OCI-LY3 (cell line): Measurements from ENCODE around the gene DOC2A.

Source experiments
- H2AFZ ChIP-seq: fragments of 200-600, 300-600 bp; shearing (Covaris generic); 2 replicates; pipeline ENCODE4 v1.6.0; 2014; ENCODE audit warnings: antibody characterized with exemption, low read depth, low read length
- H3K27ac ChIP-seq: fragments of 200-600, 300-600 bp; sonication (generic); 2 replicates; pipeline ENCODE4 v1.5.1; 2014; ENCODE audit warnings: mild to moderate bottlenecking, low read length, moderate library complexity, mixed read lengths
- H3K27me3 ChIP-seq: fragments of 200-600, 300-600 bp; sonication (generic); 2 replicates; pipeline ENCODE4 v1.6.1; 2014; ENCODE audit warnings: low read depth, low read length, mixed read lengths
- H3K36me3 ChIP-seq: fragments of 200-600, 300-600 bp; sonication (generic); replicated peaks from 2 replicates; pipeline ENCODE3; 2014; ENCODE audit warnings: low read depth, low read length, mixed read lengths
- H3K4me1 ChIP-seq: fragments of 300-600, 200-600 bp; sonication (generic); 2 replicates; pipeline ENCODE4 v1.6.1; 2014; ENCODE audit warnings: low read length, mixed read lengths
- H3K4me2 ChIP-seq: fragments of 200-600, 300-600 bp; sonication (generic); 2 replicates; pipeline ENCODE4 v1.6.1; 2014; ENCODE audit warnings: low read length, mixed read lengths
- H3K4me3 ChIP-seq: fragments of 300-600, 200-600 bp; sonication (generic); 2 replicates; pipeline ENCODE4 v1.5.1; 2014; ENCODE audit warnings: antibody characterized with exemption, mild to moderate bottlenecking, low read length, moderate library complexity
- H3K79me2 ChIP-seq: fragments of 300-600, 200-600 bp; shearing (Covaris generic); 2 replicates; pipeline ENCODE4 v1.6.1; 2014; ENCODE audit warnings: mild to moderate bottlenecking, low read length, mixed read lengths
- H3K9ac ChIP-seq: fragments of 300-600, 200-600 bp; shearing (Covaris generic); 2 replicates; pipeline ENCODE4 v1.6.0; 2014; ENCODE audit warnings: mild to moderate bottlenecking, low read length, moderate library complexity
- H3K9me3 ChIP-seq: fragments of 200-600, 300-600 bp; shearing (Covaris generic); 2 replicates; pipeline ENCODE4 v1.6.1; 2014; ENCODE audit warnings: low read length, mixed read lengths; ENCODE audit not compliant: insufficient read depth
- H4K20me1 ChIP-seq: fragments of 200-600, 300-600 bp; sonication (generic); 2 replicates; pipeline ENCODE4 v1.6.1; 2016; ENCODE audit warnings: low read length, mixed read lengths; ENCODE audit not compliant: insufficient read depth
- CTCF ChIP-seq: fragments of 200-600, 300-600 bp; sonication (generic); IDR thresholded peaks from 2 replicates; pipeline ENCODE4 v1.5.1; 2014; ENCODE audit warnings: antibody characterized with exemption, low read length, low read depth
- EZH2phosphoT487 ChIP-seq: fragments of 200-600 bp; shearing (Covaris generic); IDR thresholded peaks from 2 replicates; pipeline ENCODE4 v1.6.1; 2018; ENCODE audit warnings: antibody characterized with exemption, mixed run types, low read depth

Gene DOC2A

GRCh38 chr16:29968205-29968604, 42.6 kb downstream of the DOC2A start:
- H3K9ac ChIP-seq = no peak overlapping the region
- peaks cover 5% of the 10 kb centered on the region for H3K36me3 ChIP-seq
- H3K79me2 ChIP-seq = no peaks in the 10 kb centered on the region
- no peak overlapping the region for H3K4me2 ChIP-seq
- TF ChIP-seq CTCF = no peak
- TF ChIP-seq EZH2phosphoT487 = no peak
- H3K4me3 ChIP-seq = no peak overlapping the region
- H3K4me1 ChIP-seq = peaks cover 4% of the 10 kb centered on the region
- no peak overlapping the region for H3K27ac ChIP-seq
- H3K9me3 ChIP-seq = no peaks in the 10 kb centered on the region
- no peaks in the 10 kb centered on the region for H3K27me3 ChIP-seq
- no peaks in the 10 kb centered on the region for H4K20me1 ChIP-seq
- no peak overlapping the region for H2AFZ ChIP-seq

GRCh38 chr16:29963021-29963743, 47.6 kb downstream of the DOC2A start:
- Histone ChIP-seq H3K4me3 (peak overlapping the region; percentile 88), H3K4me2 (peak overlapping the region; percentile 97), H3K9ac (no peak overlapping the region), H3K27ac (no peak overlapping the region), H3K4me1 (peaks cover 11% of the 10 kb centered on the region), H2AFZ (no peak overlapping the region), H3K27me3 (no peaks in the 10 kb centered on the region), H4K20me1 (no peaks in the 10 kb centered on the region), H3K9me3 (no peaks in the 10 kb centered on the region), H3K36me3 (no peaks in the 10 kb centered on the region), H3K79me2 (no peaks in the 10 kb centered on the region)
- no peak for TF ChIP-seq CTCF
- no peak for TF ChIP-seq EZH2phosphoT487

GRCh38 chr16:29962344-29962994, 48.4 kb downstream of the DOC2A start:
- H3K27me3 ChIP-seq = no peaks in the 10 kb centered on the region
- H3K9ac ChIP-seq = peak overlapping the region; percentile 69
- no peaks in the 10 kb centered on the region for H3K79me2 ChIP-seq
- peaks cover 11% of the 10 kb centered on the region for H3K4me1 ChIP-seq
- TF ChIP-seq CTCF = no peak
- no peak for TF ChIP-seq EZH2phosphoT487
- peak overlapping the region; percentile 18 for H2AFZ ChIP-seq
- no peaks in the 10 kb centered on the region for H3K9me3 ChIP-seq
- H3K4me3 ChIP-seq = peak overlapping the region; percentile 88
- no peaks in the 10 kb centered on the region for H3K36me3 ChIP-seq
- H3K27ac ChIP-seq = no peak overlapping the region
- no peaks in the 10 kb centered on the region for H4K20me1 ChIP-seq
- H3K4me2 ChIP-seq = peak overlapping the region; percentile 97

- H2AFZ ChIP-seq = peak within 1 kb of the TSS; percentile 96
- H4K20me1 ChIP-seq = no peaks in the 10 kb centered on the region
- peak within 1 kb of the TSS; percentile 98 for H3K4me2 ChIP-seq
- TF ChIP-seq EZH2phosphoT487 (no peak), CTCF (0 out of 2 replicates have a peak, but pooled peaks have one; percentile 5)
- H3K4me3 ChIP-seq = peak within 1 kb of the TSS; percentile 88
- H3K27ac ChIP-seq = no peak within 1 kb of the TSS
- no peaks in the 10 kb centered on the region for H3K27me3 ChIP-seq
- H3K79me2 ChIP-seq = no peaks in the 10 kb centered on the region
- no peaks in the 10 kb centered on the region for H3K36me3 ChIP-seq
- H3K9me3 ChIP-seq = no peaks in the 10 kb centered on the region
- H3K9ac ChIP-seq = peak within 1 kb of the TSS; percentile 73
- peaks cover 11% of the 10 kb centered on the region for H3K4me1 ChIP-seq
Measured at GRCh38 chr16:29961479-29962343, 49.1 kb downstream of the DOC2A start, which contains the start of gene TMEM219. TMEM219 (plus strand) TSS chr16:29962079; CDS start chr16:29963144, 1,065 bp downstream.
